B cell (primary cell): ENCODE results near the gene TRPV5. TPM values are rescaled to one million over a fixed set of nuclear protein-coding genes. Genes with fewer than 3 reads are reported as not detected.

ENCODE experiments used
- ATAC-seq: fragments of 200-7000 bp; cut with Tn5 transposase; one replicate; pipeline ENCODE4 v1.10.0; 2021; ENCODE audit warnings: low read depth, mild to moderate bottlenecking, moderate number of reproducible peaks, moderate library complexity
- CTCF ChIA-PET: fragments of 350-600 bp; sonication (Branson Sonifier 250); formaldehyde crosslinking; loops from one replicate; lab custom pipeline; 2021; ENCODE audit warnings: antibody characterized with exemption, inconsistent platforms; lab: Charles Lee
- POLR2A ChIA-PET: fragments of 350-600 bp; sonication (Branson Sonifier 250); formaldehyde crosslinking; loops from one replicate; lab custom pipeline; 2021; ENCODE audit warnings: antibody characterized with exemption; lab: Charles Lee
- DNase-seq: peaks from one replicate; pipeline ENCODE4 v3.0.0; 2013
- H2AFZ ChIP-seq: 2 replicates; pipeline ENCODE4 v1.6.1; 2012; ENCODE audit warnings: mild to moderate bottlenecking, low read depth, low read length; ENCODE audit not compliant: insufficient read depth, poor library complexity, severe bottlenecking
- H3K27ac ChIP-seq, 2 donors: 1 replicate in 1 of 2; 2 replicates in 1 of 2; pipeline ENCODE4 v1.5.1; 2012 to 2013; ENCODE audit warnings: low read length in 2 of 2, mild to moderate bottlenecking in 2 of 2, moderate library complexity in 1 of 2
- H3K27me3 ChIP-seq, 4 experiments: fragments of 200-600 bp in 1 of 4; sonication (generic) in 1 of 4; replicated peaks in 1 of 4; 1 replicate in 2 of 4; 2 replicates in 2 of 4; pipeline versions ENCODE4 v1.6.1 to v1.7.0; 2013 to 2016; ENCODE audit warnings: low read length in 3 of 4, mild to moderate bottlenecking in 2 of 4, mixed read lengths in 1 of 4, moderate library complexity in 1 of 4; ENCODE audit not compliant: insufficient read depth in 4 of 4, control insufficient read depth in 3 of 4; ENCODE audit errors: control extremely low read depth in 1 of 4
- H3K36me3 ChIP-seq, 2 experiments: replicated peaks in 1 of 2; 1 replicate in 1 of 2; 2 replicates in 1 of 2; pipeline versions ENCODE4 v1.6.1 to v1.7.1; 2013; ENCODE audit warnings: low read length in 1 of 2; ENCODE audit not compliant: insufficient read depth in 2 of 2, control insufficient read depth in 1 of 2; ENCODE audit errors: control extremely low read depth in 1 of 2, extremely low read depth in 1 of 2
- H3K4me1 ChIP-seq, 2 donors: fragments of 200-600 bp in 1 of 2; sonication (generic) in 1 of 2; 1 replicate in 1 of 2; 2 replicates in 1 of 2; pipeline versions ENCODE4 v1.5.1 to v1.6.1; 2013 to 2017; ENCODE audit warnings: low read length in 2 of 2; ENCODE audit not compliant: control insufficient read depth in 2 of 2, insufficient read depth in 2 of 2
- H3K4me2 ChIP-seq: replicated peaks from 2 replicates; pipeline ENCODE3; 2012; ENCODE audit warnings: mild to moderate bottlenecking, low read depth, low read length; ENCODE audit not compliant: poor library complexity, severe bottlenecking
- H3K4me3 ChIP-seq, 5 experiments: fragments of 200-600 bp in 1 of 5; sonication (generic) in 1 of 5; 1 replicate in 3 of 5; 2 replicates in 2 of 5; pipeline versions ENCODE4 v1.5.1 to v1.7.0; 2011 to 2016; ENCODE audit warnings: low read length in 4 of 5, mild to moderate bottlenecking in 4 of 5, low read depth in 2 of 5, control low read depth in 1 of 5, moderate library complexity in 1 of 5; ENCODE audit not compliant: insufficient read depth in 1 of 5; ENCODE audit errors: control extremely low read depth in 1 of 5, extremely low read depth in 1 of 5
- H3K79me2 ChIP-seq: fragments of 200-600 bp; sonication (generic); one replicate; pipeline ENCODE4 v1.6.0; 2016; ENCODE audit warnings: low read length; ENCODE audit not compliant: control insufficient read depth, insufficient read depth
- H3K9ac ChIP-seq: fragments of 200-600 bp; sonication (generic); 2 replicates; pipeline ENCODE4 v1.6.1; 2017; ENCODE audit warnings: mild to moderate bottlenecking, low read length, moderate library complexity
- H3K9me3 ChIP-seq, 3 donors: one replicate each; pipeline versions ENCODE4 v1.6.1 to v1.7.1; 2013; ENCODE audit warnings: low read length in 2 of 3; ENCODE audit not compliant: control insufficient read depth in 2 of 3, insufficient read depth in 1 of 3; ENCODE audit errors: control extremely low read depth in 1 of 3
- H4K20me1 ChIP-seq: 2 replicates; pipeline ENCODE4 v1.6.0; 2012; ENCODE audit warnings: mild to moderate bottlenecking, low read length; ENCODE audit not compliant: insufficient read depth, control insufficient read depth, poor library complexity, severe bottlenecking
- H3K27ac Mint-ChIP-seq: one replicate; pipeline ENCODE4 v1.8.0; 2021; ENCODE audit warnings: mixed read lengths
- H3K27me3 Mint-ChIP-seq: one replicate; pipeline ENCODE4 v1.8.0; 2021; ENCODE audit warnings: mixed read lengths
- H3K4me1 Mint-ChIP-seq: one replicate; pipeline ENCODE4 v1.8.0; 2021; ENCODE audit warnings: mixed read lengths
- H3K4me3 Mint-ChIP-seq: one replicate; pipeline ENCODE4 v1.8.0; 2021; ENCODE audit warnings: mixed read lengths
- H3K9me3 Mint-ChIP-seq: one replicate; pipeline ENCODE4 v1.8.0; 2022; ENCODE audit warnings: mixed read lengths; ENCODE audit not compliant: insufficient read depth
- EZH2 ChIP-seq: IDR thresholded peaks from 2 replicates; pipeline ENCODE4 v1.6.1; 2012; ENCODE audit warnings: borderline replicate concordance, low read depth, mild to moderate bottlenecking, moderate library complexity, low read length; ENCODE audit not compliant: insufficient read depth, poor library complexity, severe bottlenecking
- WGBS: methylation state at CpG from one replicate; pipeline ENCODE4 v1.1.5; 2013; ENCODE audit warnings: missing lambda C conversion rate; ENCODE audit not compliant: insufficient coverage; 5-methylcytosine and 5-hydroxymethylcytosine counted together
- intact Hi-C: fragments of 100-400 bp; cut with micrococcal nuclease; formaldehyde crosslinking; loops from one replicate; pipeline ENCODE4 v1.10.0; 2022
- polyA plus RNA-seq: library from polyadenylated mRNA; depleted of rRNA; stranded (reverse); fragments of >200 nt; gene quantifications from 2 replicates; pipeline ENCODE4 v1.2.3, GENCODE V29; 2012
- total RNA-seq, 2 donors: library from RNA; stranded (reverse); fragments of 120-200 nt in 1 of 2; gene quantifications; 1 replicate in 1 of 2; 2 replicates in 1 of 2; pipeline versions ENCODE4 v1.2.3 to v1.2.4, GENCODE V29; 2013 to 2022
- TF ChIP-seq, protein P1 (sequence below): fragments of 200-600 bp; IDR thresholded peaks from one replicate; pipeline ENCODE4 v1.8.0; 2022; ENCODE audit warnings: antibody characterized with exemption, mild to moderate bottlenecking

TRPV5 gene
- total and polyA plus RNA-seq, 2 donors (not counting 1 experiment from before 2014, with no cell fraction given): 0.03 TPM; not detected in 1

DNA sequence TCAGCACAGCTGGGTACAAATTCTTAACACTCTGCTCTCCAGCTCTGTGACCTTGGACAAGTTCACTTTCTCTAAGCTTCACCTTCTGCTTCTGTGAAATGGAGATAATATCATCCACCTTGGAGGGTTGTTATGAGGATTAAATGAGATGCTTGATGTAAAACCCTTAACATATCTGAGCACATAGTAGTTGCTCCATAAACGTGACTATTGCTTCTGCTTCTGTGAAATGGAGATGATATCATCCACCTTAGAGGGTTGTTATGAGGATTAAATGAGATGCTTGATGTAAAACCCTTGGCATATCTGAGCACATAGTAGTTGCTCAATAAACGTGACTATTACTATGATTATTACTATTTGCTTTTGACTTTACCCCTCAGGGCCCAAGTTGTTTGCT is 64.1 kb downstream of the TRPV5 start:
- Histone ChIP-seq H3K27me3 (no peaks in the 10 kb centered on the region), H2AFZ (no peak overlapping the region), H4K20me1 (no peaks in the 10 kb centered on the region), H3K4me1 (no peaks in the 10 kb centered on the region), H3K4me3 (no peak overlapping the region), H3K4me2 (no peak overlapping the region), H3K9ac (no peak overlapping the region), H3K36me3 (peaks cover 2 to 40% of the 10 kb centered on the region in 2 experiments), H3K9me3 (peaks cover 0 to 2% (median 0%) of the 10 kb centered on the region in 3 donors), H3K27ac (no peak overlapping the region), H3K79me2 (no peaks in the 10 kb centered on the region)
- peaks cover 3% of the 10 kb centered on the region for H3K4me1 Mint-ChIP-seq
- CTCF ChIA-PET: interaction anchor here (0.6 to 1.3 kb wide), 4 partner anchors 55 to 134 kb away, joined by 3 to 4 read pairs (median 3); no protein-coding TSS in a partner anchor
- no peaks in the 10 kb centered on the region for H3K27me3 Mint-ChIP-seq
- 100% methylated on average over 1 of the region's 2 CpGs for WGBS
- H3K4me3 Mint-ChIP-seq: no peak overlapping the region
- H3K9me3 Mint-ChIP-seq: no peaks in the 10 kb centered on the region
- POLR2A ChIA-PET: no interaction called here
- intact Hi-C loops: no loop called here
- H3K27ac Mint-ChIP-seq: no peak overlapping the region
- DNase-seq: no peak
- TF ChIP-seq, protein P1, sequence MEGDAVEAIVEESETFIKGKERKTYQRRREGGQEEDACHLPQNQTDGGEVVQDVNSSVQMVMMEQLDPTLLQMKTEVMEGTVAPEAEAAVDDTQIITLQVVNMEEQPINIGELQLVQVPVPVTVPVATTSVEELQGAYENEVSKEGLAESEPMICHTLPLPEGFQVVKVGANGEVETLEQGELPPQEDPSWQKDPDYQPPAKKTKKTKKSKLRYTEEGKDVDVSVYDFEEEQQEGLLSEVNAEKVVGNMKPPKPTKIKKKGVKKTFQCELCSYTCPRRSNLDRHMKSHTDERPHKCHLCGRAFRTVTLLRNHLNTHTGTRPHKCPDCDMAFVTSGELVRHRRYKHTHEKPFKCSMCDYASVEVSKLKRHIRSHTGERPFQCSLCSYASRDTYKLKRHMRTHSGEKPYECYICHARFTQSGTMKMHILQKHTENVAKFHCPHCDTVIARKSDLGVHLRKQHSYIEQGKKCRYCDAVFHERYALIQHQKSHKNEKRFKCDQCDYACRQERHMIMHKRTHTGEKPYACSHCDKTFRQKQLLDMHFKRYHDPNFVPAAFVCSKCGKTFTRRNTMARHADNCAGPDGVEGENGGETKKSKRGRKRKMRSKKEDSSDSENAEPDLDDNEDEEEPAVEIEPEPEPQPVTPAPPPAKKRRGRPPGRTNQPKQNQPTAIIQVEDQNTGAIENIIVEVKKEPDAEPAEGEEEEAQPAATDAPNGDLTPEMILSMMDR: no peak
- TF ChIP-seq EZH2: no peak
- no peak for ATAC-seq

DNA sequence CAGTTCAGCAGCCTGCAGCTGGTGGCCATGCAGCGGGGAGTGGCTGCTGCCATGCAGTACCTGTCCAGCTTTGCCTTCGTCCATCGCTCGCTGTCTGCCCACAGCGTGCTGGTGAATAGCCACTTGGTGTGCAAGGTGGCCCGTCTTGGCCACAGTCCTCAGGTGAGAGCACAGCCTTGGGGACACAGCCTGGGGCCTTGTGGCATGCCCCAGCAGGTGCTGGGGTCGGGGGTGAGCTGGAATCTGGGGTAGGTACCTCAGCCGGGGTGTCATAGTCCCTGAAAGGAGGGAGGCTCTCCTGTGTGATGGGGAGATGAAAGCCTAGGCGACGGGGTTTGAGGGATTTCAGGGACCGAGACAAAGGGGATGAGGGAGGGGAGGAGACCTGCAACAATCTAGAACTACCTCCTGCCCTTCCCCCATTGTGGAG is 64.5 kb downstream of the TRPV5 start:
- peaks cover 3% of the 10 kb centered on the region for H3K4me1 Mint-ChIP-seq
- Histone ChIP-seq H3K27ac (no peak overlapping the region), H3K4me1 (no peaks in the 10 kb centered on the region), H3K9ac (no peak overlapping the region), H3K36me3 (peaks cover 2 to 43% of the 10 kb centered on the region in 2 experiments), H3K79me2 (no peaks in the 10 kb centered on the region), H2AFZ (no peak overlapping the region), H3K27me3 (no peaks in the 10 kb centered on the region), H3K9me3 (no peaks in the 10 kb centered on the region), H3K4me3 (no peak overlapping the region), H3K4me2 (no peak overlapping the region), H4K20me1 (no peaks in the 10 kb centered on the region)
- CTCF ChIA-PET: interaction anchor here (0.6 to 1.7 kb wide), 5 partner anchors 10 to 134 kb away, joined by 3 to 5 read pairs (median 3); no protein-coding TSS in a partner anchor
- H3K9me3 Mint-ChIP-seq: no peaks in the 10 kb centered on the region
- no peak overlapping the region for H3K4me3 Mint-ChIP-seq
- H3K27me3 Mint-ChIP-seq: no peaks in the 10 kb centered on the region
- ATAC-seq (no peak), DNase-seq (no peak)
- POLR2A ChIA-PET: no interaction called here
- 92% methylated on average over 8 of the region's 11 CpGs for WGBS
- intact Hi-C loops: no loop called here
- no peak overlapping the region for H3K27ac Mint-ChIP-seq
- TF ChIP-seq EZH2: no peak
- TF ChIP-seq, protein P1: no peak
